HG03571 (cell line): ENCODE data around the gene CCBE1.

Source experiments
- ATAC-seq: cut with Tn5 transposase; IDR thresholded peaks from one replicate; pipeline ENCODE4 v1.9.1; 2021; ENCODE audit not compliant: unreplicated experiment

Gene CCBE1

DNA sequence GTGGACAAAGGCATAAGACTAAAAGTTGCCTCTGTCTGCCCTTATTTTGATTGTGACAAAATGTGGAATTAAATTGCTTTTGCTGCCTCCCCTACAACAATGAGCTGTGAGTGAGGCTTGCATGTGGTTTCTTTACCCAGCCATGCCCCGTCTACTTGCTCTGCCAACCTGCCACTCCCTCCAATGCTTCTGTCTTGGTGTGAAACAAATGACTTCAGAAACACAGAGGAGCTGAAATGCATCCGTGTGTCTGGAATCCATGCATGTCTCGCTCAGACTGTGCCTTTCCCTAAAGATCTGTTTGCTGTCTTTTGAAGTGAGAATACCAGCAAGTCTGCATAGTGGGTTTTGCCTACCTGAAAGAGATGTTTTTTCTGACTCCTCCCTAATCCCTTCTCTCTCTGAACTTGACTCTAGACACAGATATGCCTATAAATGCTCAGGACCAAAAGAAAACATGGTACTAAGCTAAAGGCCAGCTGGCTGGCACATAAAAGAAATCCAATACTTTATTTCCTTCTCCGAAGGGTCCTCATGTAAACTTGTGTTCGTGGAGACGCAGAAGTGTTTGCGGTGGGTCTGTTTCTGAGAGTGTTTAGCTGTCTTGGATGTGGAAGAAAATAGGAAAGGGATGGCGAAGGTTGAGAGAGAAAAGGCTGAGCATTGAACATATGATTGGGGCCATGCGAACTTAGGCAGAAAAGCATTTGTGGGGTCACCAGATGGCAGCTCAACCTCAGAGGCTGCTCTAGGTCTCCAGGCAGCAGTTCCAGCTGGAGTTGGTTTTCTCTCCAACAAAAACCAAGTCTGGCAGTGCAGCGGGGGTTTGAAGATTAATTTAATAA, 120.5 kb downstream of the CCBE1 start:
- ATAC-seq: no peak

DNA sequence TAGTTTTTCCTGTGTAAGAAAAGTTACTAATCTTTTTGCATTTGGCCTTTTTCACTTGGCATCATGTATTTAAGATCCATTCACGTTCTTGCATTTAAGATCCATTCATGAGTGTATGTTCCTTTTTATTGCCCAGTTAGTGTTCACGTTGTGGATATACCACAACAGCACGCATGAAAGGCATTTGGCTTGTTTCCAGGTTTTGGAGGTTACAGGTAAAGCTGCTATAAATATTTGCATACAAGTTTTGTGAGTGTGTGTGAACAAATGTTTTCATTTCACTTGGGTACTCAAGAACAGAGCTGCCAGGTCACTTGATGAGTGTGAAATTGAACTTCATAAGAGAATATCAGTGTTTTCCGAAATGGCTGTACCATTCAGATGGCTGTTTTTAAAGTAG, 121.2 kb downstream of the CCBE1 start:
- no peak for ATAC-seq

DNA sequence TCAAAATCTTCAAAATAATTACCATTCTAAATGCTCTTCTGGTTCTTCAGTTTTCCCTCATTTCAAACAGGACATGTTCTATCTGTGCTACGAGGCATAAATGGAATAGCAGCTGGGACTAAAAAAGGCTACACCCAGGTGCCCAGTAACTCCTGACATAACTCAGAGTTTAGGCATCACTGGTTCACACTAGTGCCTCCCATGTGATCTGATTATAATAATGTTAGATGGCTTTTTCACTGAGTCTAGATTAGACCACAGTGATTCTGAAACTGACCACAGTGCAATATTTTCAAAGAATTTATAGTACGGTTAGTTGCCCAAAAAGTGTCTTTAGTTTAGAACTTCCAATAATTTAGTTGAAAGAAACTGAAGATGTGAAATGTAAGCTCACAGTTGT, 123.3 kb downstream of the CCBE1 start:
- no peak for ATAC-seq

DNA sequence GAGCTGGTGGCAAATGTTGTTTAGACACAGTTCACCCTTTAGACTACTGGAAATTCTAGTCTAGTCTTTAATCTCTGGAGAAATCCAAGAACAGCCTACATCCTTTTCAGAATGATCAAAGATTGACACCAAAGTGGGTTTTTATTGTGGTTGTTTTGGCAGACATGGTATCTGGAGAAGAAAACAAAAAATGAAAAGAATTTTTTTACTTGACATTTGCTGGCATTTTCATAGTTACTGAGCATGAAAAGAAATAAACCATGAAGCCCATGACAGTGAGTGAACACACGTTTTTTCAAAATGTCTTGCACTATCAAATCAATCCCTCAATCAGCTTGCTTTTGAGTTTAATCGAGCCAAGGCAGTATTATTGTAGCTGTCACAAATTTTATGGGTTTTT, 125.3 kb downstream of the CCBE1 start:
- ATAC-seq: no peak

DNA sequence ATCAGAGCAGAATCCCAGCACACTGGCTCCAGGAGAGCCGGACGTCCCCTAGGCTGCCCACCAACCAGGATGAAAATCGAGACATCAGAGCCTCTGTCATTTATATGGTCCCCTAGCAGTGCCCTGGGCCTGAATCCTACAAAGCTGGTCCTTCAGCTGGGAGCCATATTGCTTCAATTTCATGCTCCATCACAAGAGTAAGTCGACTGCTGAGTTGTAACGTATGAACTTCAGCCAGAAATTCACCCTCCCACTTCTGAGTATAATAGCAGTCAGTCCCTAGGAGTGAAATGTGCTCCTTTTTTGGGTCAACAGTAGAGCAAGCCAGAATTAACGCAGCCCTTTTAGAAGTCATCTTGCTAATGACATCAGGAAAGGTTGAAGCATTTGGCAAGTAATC, 126.4 kb downstream of the CCBE1 start:
- ATAC-seq: no peak

DNA sequence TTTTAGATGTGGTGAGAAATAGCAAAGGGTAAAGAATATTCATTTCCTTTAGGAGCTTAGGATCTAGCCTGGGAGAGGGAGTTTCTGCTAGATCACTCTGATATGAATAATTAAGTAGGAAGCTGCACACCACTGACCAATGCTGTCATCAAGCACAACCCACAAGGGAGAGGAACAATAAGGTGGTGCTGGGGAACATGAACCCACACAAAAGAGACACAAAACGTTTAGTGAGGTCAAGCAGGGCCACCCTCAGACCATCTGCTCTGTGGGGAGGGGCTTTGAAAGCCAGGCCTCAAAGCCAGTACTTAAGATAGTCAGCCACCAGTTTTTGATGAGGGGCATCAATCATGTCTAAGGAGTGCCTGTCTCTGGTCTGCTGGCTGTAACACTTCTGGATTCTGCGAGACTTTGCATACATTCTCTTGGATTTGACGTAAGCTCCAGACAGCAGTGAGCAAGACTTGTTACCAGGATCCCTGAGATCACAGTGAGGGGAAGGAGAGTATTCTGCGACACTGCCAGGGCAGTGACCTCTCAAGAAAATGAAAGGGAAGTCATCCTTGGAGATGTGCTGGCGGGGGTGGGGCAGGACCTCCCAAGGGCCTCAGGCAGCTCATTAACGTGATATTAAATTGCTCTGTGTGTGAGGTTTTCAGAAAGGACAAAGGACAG, 127.0 kb downstream of the CCBE1 start:
- no peak for ATAC-seq

DNA sequence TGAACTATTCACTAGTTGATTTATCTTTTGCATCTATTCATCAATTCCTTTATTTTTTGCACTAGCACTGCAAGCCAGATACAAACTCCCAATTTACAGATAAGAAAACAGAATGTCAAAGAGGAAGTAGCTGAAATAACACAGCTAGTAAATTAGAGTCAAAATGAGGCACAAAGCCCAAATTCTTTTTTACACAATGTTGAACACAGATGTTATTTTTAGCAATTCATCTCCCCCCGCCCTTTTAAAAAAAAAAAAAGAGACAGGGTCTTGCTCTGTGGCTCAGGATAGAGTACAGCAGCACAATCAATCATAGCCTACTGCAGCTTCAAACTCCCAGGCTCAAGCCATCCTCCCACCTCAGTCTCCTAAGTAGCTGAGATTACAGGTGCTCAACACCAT, 127.8 kb downstream of the CCBE1 start:
- ATAC-seq: no peak

DNA sequence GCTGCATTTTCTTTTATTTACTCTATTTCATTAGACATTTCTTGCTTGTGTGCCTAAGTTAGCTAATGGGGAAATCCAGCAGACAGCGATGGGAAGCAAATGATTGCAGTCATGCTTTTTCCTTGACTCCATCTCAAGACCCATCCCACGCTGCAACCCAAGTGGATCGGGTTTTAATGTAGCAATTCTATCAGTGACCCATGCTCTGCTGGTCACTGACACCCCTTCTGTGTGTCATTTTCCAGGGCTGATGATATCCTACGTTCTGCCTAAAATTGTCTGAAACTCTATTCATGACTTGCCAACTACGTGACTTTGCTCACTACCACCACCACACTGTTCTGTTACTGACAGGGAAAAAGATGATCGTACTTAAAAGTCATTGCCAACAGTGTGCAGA, 129.8 kb downstream of the CCBE1 start:
- no peak for ATAC-seq

DNA sequence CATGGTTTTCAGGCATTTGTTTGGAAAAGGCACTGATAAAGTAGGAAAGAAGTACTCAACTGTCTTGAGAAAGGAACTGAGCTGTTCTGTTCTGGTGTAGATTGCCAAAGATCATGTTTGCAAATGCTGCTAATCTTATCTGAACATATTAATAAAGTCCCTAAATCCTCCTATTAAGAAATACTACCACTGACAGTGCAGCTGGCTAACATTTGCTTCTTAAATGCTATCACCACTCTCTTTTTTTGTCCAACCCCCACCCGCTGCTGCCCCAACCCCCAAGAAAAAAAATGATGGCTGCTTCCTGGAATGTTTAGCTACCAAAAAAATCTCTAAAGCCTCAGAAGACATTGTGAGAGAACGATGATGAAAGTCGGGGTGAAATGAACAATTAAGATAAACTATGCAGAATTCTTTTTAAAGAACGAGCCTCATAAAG, 130.7 kb downstream of the CCBE1 start:
- no peak for ATAC-seq

DNA sequence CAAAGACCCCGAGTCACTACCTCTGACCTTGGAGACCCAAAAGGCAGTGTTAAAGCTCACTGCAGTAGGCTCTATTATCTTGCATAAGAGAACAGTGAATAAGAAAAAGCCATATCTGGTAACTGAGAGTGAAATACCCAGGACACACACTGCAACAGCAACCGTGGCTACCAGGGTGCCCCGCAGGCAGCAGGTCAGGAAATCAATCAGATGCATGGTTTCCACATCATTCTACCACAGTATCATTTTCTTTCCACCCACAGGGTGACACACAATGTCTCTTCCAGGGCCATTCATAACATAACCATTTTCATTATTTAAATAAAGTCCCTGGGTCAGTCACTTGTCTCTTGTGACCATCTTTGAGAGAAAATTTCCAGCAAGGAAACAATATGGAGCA, 131.3 kb downstream of the CCBE1 start:
- no peak for ATAC-seq

DNA sequence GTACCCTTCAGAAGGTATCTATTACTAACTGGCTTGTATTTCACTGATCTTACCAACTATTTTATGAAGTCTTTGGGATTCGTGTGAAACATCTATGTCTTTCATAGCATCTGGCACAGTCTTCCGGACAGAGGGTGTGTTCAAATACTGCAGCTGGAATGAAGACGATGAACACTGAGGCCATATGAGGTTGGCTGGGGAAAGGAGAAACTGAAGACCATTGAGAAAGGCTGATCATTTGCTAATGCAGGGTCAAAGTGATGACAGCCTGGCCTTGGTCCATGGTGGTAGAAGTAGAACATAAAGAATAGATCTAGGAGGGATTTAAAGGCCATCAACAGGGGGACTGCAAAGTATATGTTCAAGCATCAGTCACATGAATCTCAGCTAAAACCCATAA, 132.7 kb downstream of the CCBE1 start:
- ATAC-seq: no peak

DNA sequence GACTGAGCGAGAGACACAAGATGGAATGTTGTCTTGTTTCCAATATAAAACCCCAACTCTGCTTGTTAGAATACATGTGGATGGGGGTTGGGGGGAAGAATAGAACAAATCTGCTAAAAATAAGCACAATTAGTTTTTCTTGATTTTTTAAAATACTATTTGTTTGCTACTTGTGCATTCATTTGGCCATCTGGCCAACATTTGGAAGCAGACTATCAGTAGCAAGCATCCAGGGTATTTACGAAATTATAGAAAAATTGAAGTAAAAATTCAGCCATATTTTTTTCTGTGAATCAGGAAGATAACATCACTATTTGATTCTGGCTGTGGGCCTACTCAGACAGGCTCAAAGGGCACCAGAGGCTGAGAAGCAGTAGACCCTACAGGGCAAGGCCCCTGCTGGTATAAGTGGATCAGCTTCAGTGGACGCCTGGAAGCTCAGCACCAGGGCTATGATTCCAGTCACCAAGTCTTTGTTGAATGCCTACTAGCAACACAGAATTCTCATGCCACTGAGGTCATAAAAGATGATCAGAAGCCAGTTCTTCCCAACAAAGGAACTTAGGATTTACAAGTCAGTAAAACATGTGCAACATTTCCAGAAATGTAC, 133.9 kb downstream of the CCBE1 start:
- no peak for ATAC-seq

DNA sequence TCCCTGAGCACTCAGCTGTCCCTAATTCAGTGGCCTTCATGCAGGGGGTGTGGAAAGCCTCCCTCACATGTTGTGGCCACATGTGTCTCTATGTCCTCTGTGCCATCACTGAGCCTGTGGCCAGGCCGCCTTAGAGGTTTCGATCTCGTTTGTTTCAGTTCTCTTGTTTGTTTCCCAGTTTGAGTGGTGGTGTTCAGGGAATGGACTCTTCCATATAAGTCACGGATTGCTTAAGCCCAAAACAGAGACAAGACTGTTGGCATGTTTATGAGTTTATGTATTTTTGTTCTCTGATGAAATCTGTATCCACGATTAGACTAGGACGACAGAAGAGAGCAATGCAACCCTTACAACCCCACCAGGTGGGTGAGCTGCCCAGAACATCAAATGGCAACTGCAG, 134.5 kb downstream of the CCBE1 start:
- ATAC-seq: no peak

DNA sequence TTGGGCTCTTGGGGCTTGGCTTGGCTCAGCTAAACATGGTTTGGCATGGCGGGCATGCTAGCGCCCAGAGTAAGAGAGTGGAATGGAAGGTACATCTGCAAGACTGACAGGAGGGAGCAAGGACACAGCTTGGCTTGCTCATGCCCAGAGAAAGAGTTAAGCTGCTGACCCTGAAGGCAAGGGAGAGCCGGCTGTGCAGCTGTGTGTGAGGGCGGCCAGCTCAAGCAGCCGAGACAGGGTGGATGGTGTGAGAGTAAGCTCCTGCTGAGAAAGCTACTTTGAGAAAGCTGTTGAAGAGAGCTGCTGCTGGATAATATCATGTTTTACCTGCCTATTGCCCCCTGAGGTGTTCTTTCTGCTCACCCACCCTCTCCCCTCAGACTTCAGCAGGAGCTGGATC, 135.6 kb downstream of the CCBE1 start:
- ATAC-seq: no peak

DNA sequence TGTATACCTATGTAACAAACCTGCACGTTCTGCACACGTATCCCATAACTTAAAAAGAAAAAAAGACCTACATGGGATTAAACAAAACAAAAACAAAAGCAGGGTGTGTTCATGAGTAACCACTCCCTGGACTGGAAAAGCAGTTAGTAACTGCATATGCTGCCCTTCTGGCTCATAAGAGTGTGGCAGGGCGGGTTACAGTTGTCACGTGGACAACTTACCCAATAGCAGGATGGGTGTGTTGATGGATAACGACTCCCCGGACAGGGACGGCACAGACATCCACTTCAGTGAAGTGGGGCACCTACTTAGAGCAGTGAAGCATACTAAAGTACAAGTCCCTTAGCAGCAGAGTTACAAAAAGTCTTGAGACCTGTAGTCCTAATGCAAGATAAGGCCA, 136.7 kb downstream of the CCBE1 start:
- no peak for ATAC-seq

DNA sequence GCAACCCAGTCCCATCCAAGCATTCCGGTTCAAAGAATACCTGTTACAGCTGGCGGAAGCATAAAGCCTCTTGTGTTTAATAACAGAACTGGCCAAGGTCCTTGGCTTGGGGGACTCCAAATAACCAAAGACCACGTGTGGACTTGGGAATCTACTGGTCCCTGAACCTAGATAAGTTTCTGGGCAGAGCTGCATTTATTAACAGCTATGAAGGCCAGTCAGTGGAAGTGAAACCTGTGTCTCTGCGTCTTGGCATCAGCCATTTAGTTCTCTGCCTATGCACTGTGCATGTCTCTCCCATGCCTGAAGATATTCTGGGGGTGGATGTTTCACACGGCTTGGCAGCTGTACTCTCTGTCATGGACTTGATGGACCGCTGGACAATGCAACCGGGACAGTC, 137.7 kb downstream of the CCBE1 start:
- ATAC-seq: no peak

DNA sequence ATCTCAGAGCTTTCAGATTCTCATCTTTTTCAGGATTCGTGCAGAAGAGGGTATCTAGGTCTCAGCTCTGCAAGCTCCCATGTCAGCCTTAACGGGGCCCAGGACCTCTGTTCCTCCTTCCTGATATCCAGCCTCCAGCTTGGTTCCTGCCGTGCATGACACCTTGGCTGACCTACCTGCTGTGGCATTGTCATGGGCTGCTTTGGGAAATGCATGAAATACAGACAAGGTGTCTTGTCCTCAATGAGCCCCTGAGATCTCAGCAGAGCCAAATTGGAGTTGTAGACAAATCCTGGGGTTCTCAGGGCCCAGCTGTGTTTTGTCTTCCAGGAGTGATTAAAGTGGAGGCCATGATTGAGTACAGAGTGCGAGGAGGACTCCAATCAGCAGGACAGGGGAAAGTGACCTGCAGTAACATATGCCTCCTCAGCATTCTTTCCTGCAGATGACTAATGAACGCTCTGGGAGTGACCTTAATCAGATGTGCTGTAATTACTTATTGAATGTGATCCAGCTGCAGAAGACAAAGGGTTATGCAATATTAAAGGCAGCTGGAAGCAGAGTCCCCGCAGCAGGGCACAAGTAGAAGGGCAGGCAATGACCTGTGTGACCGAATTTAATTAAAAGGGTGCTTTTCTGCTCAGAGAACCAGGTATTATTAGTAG, 141.1 kb downstream of the CCBE1 start:
- no peak for ATAC-seq

DNA sequence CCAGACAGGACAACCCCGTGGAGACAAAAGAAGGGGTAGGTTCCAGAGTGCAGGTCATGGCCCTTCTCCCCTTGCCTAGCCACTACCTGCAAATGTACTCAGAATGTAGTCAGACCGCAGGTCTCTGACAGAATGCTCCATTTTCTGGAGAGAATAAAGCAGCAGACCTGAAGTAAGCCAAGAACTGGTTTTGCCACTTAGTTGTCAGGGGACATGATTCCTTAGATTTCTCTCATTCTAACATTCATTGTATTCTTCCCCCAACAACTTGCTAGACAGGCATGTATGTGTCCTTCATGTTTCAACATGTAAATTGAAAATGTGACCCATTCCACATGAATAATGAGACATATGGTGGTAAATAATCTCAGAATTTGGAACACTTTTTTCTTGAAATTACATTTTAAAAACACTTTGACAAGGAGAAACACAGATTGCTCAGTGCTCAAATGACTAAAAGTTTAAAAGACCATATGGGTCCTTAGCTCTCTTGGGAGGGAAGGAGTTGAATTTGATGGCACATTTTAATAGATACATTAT, 142.4 kb downstream of the CCBE1 start:
- no peak for ATAC-seq

DNA sequence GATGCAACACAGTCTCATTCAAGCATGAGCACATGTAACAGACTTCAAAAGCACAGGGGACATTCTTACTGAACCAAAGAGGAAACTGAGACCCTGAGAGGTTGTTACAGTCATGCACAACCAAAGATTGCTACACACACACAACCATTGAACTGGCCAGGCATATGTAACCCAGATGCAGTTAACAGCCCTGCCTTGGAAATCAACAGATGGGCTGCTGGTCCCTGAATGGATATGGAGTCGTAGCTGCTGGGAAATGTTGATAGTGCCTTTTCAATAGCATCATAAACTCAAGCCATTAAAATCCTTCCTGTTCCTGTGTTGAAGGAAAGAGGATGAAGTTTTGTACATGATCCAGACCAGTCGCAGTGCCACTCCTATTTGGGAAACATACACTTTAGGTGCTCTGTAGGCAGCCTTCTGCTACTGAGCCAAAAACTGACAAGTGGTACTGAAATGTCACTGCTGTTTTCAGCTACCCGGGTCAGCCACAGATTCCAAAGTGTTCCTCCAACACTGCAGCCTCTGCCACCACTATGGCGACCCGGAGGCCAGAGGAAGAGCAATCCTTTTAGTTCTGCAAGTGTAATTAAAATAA, 143.9 kb downstream of the CCBE1 start:
- ATAC-seq: no peak

DNA sequence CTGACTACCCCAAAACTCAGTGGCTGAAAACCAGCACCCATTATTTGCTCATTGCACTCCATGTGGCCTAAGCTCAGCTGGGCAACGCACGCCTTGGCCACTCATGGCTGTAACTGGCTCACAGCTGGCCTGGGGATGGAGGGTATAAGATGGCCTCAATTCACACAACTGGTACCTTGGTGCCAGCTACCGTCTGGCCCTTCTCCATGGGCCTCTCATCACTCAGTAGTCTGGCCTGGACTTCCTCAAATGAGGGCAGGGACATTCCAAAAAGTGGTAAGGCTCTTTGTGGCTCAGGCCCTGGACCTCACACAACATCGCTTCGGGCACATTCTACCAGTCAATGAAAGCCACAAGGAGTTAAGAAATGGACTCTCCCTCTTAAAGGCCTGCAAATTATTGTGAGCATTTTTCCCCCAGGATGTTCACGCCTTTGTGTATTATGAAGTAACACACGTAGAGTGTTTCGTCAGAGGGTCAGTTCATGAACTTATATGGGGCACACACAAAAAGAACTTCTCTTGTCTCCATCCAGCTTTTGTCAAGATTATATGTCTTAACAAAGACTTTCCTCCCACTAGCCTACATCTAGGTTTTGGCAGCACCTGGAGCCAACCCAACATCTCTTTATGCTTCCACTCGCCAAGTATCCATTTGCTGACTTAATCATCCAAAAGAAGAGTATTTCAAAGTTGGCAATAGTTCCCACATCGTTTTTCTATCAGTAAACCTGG, 145.2 kb downstream of the CCBE1 start:
- no peak for ATAC-seq
